GM21529 (cell line): ENCODE measurements around the gene MN1.

Source experiments
- ATAC-seq: cut with Tn5 transposase; IDR thresholded peaks from one replicate; pipeline ENCODE4 v1.9.1; 2021; ENCODE audit not compliant: unreplicated experiment

Gene MN1

DNA sequence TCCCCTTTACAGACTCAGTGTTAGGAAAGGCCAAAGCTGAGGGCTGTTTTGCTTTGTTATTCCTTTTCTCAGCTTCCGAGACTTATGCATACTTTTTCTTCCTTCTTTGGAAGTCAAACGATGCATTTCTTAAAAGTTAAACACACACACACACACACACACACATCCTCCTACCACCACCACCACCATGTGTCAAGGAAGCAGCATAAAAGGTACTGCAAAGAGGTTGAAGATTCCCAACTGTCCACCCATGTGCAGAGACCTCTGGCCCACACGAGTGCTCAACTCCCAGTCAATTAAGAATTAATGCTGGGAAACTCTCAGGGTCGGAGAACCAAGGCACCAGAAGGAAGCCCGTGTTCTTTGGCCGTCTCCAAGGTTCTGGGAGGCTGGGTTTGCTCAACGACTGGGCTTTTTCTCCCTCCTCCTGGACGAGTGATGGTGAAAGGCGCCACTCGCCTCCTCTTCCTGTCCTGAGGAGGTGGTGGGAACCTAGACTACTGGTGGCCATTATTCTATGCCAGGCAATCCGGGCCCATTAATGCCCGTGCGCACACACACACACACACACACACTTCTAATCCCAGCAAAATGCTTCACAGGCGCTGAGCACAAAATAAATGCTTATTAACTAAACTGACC, 15.1 kb downstream of the MN1 start:
- no peak for ATAC-seq

DNA sequence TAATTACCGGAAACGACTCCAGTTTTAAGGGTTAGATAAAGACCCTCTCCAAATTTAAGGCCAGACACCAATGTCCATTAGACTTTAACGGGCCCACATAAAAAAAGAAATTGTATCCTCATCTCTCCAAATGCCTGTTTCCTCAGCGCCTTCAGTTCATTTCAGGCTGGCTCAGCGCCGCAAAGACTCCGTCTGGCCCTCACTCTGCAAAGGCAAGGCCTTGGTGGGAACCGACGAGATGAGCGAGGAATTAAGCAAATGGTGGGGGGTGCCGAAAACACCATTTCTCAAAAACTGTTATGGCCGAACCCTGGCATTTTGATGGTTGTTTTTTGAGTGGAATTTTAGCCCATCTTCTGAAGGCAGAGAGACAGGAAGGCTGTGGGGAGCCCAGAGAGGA, 15.7 kb downstream of the MN1 start:
- no peak for ATAC-seq

DNA sequence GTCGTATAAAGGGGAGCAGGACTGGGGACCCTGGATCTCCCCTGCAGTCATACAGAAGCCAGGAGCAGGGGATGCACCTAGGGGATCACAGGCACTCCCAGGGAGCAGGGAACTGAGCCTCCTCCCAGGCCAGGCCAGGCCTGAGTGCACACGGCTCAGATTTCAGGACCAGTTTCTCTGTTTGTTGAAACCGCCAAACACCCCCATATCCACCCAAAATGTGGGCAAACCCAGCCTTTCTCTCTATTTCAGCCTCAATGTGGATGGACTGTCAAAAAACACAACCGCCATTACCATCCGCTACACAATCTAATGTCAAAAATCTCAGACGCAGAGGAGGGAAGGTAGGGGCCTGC, 17.5 kb downstream of the MN1 start:
- ATAC-seq, result no peak

DNA sequence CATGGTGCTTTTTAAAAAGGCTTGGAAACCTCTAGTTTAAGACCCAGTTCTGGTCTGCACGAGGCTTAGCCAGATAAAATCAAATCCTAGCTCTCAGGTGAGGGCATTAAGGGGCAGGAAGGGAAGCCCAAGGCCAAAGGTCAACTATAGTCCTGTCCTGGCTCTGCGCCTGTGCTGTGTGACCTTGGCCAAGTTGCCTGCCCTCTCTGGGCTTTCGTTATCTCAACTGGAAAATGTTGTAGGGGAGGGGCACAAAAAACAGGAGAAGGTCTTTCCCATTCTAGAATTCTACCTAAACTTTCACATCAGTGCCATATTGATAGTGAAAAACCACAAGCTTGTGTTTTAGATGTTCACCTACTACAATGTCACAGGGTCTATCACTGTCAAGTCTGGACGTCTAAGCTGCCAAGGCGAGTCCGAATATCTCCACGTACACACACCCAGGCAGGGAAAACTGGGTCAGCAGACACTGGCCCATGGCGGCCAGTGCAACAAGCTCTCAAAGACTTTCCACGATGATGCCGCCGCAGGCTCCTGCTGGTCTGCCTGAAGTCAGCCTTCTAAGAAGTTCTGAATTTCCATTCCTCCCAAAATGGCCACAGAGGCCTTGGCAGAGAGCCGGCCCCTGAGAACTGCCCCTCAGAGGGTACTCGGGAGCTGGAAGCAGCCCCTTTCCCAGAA, 18.0 kb downstream of the MN1 start:
- no peak for ATAC-seq

DNA sequence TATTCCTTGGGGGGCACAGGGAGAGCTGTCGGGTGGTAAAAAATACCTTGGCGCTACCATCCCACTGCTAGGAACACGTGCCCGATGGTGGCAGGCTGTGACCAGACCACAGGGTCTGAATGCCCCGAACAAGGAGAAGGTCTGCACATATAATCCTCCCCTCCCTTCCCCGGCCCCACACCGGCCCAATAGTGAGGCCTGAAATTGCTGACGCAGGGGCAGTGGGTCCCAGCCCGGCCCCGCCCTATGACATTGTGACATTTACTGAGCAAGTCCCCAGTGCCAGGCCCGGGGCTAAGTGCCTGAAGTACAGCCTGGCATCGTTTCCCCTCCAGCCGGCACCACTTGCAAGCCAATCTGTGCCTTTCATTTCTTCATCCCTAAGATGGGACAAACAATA, 19.5 kb downstream of the MN1 start:
- ATAC-seq, result no peak

DNA sequence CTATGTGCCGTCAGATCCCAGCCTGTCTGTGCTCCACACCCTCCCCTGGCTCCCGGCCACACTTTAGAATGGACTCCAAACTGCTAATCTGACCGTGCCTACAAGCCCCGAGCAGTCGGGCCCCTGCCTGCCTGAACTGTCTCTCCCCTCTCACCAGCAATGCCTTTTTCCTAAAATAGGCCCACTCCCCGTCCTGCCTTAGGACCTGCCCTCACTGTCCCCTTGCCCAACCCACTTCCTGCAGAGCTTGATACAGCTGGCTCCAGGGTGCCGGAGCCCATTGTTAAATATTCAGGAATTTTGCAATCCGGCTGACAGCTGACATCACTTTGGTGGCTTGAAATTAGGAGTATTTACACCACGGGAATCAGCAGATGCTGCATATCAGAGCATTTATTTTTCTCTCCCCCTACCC, 21.4 kb downstream of the MN1 start:
- ATAC-seq, result no peak

DNA sequence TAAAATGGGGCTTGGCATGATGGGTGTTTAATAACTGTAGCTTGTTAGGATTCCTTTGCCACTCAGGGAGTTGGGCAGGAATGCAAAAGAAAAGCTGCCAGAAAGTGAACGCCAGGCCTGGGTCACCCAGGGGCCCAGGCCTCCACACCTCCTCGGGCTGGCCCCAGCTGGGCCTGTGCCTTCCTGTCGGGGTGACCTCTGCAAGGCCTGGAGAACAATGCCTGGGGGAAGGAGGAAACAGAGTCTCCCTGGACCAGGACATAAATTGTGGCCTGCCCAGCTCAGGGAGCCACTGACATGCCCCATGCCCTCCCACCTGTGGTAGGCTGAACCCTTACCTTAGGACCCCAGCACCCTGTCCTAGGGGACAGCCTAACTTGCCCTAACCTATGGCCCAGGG, 21.9 kb downstream of the MN1 start:
- no peak for ATAC-seq

DNA sequence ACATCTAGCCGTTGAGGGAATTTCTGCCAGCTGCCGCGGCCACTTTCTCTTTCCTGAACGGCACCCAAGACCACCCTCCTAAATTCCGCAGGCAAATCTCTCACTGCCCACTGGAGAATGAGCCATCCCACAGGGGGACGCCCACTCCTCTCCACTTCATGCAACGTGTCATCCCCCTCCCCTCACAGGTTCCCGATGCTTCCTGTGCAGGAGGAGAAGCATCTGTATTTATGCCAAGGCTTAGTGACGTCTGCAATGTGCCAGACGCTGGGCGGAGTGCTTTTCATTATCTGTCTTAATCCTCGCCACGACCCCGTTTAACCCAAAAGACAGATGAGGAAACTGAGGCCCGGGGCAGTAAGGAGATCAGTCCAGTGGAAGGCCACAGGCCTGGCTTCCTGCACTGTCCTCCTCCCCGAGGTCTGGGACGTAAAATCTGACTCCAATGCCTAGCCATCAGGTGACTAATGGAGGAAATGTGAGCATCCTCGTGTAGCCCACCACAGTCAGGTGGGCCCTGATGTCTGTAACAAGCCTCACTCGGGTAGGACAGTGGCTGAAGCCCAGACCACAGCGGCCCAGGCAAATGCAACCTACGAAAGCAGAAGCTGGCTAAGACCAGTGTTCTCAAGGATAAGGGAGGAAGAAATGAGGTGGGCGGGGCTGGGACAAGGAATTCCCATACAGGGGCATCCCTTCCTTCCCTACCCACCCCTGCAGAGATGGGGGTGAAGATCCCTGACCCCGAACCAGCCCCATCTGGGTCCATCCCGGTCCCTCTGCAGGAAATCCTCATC, 23.1 kb downstream of the MN1 start:
- ATAC-seq, result no peak

DNA sequence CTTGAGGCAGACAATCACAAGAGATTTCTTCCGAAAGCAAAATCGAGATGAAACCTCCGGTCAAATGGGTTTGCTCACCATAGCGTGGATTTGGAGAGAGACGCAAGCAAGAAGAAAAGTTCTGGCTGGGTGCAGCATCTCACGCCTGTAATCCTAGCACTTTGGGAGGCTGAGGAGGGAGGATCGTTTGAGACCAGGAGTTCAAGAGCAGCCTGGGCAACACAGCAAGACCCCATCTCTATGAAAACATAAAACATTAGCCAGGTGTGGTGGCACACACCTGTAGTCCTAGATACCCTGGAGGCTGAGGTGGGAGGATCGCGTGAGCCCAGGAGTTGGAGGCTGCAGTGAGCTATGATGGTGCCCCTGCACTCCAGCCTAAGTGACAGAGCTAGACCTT, 24.4 kb downstream of the MN1 start:
- no peak for ATAC-seq

DNA sequence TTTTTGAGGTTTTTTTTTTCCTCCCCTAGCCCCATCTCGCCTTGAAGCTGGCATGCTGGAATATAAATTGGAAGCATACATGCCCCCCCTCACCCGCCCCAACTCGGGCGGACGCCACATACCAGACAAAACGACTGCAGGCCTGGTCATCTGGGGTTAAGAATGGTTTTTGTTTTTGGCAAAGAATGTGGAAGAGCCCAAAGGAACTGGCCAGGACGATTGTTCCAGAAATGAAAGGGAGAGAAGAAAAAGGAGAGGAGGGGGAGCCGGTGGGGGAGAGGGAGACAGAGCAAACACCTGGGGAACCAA, 25.0 kb downstream of the MN1 start:
- no peak for ATAC-seq

DNA sequence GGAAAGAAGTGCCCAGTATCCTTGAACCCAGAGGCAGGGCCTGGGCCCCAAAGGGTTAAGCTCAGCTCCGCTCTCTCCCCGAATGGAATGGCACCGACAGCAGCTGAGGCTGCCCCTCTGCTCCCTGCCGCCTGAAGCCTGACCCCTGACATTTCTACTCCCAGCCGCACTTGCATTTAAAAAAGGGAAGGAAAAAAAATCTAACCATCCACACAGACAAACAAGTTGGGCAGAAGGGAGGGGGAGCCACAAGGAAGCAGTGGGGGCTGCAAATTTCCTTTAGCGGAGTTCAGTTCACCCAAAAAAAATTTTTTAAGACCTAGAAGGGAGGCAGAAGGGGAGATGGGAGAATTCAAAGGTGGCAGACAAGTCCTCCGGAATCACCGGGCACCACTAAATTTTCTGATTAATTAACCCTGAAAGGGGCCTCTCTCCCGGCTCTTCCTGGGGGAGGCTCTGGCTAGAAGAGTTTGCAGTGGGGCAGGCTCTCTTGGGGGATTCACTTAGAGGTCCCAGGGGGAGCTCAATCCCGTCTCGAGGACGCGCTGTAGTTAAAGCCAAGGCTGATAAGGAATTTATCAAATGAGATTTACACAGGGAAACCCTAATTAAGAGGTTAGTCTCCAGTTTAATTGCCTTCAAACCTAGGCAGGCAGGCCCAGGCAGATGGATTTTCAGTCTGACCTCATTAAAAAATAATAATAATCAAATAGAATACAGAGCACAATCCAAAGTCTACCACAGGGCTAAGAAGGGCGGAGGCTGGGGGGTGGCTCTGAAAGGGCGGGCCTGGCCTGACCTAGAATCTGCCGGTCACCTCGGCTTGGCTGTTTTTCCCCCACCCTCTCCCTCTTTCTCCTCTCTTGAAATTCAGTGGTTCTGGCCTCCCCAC, 25.6 kb downstream of the MN1 start:
- no peak for ATAC-seq

DNA sequence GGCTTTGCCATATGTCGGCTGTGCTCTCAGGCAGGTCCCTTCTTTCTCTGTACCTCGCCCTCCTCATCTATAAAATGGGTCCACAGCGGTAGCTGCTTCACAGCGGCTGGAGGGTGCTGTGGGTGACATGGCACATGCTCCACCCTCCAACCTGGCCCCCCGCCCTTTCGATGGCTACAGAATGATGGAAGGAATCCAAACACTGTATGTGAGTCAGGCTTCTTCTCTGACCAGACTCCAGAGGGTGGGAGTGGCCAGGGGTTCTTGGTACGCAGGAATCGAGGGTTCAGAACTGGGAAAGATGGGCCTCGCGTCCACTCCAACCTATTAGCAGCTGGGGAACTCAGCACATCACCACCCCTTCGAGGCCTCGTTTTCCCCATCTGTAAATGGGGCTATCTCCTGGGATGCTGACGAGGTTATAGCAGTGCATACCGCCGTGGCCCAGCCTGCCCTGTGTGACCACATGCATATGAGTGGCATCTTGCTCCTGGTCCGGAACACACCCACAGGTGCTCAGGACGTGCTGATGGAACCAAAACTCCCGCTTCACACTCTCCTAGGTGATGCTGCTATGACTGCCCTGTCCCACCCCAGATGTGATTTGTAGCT, 26.4 kb downstream of the MN1 start:
- no peak for ATAC-seq

DNA sequence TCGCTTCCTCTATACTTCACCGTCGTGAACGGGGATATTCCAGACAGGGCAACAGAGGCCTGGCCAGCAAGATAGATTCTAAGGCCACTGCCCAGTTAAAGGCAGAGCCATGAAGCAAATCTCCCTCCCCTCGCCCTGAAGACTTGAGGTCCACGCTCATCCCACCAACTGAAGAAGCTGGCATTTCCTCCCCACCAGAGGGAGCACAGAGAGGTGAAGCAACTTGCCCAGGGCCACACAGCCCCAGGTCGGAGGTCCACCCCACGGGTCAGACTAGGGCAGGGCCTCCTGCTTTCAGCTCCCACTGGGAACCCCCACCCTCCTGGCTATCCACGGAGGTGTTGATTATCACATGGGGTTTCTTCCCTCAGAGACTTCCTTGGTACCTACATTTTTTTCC, 27.4 kb downstream of the MN1 start:
- no peak for ATAC-seq

DNA sequence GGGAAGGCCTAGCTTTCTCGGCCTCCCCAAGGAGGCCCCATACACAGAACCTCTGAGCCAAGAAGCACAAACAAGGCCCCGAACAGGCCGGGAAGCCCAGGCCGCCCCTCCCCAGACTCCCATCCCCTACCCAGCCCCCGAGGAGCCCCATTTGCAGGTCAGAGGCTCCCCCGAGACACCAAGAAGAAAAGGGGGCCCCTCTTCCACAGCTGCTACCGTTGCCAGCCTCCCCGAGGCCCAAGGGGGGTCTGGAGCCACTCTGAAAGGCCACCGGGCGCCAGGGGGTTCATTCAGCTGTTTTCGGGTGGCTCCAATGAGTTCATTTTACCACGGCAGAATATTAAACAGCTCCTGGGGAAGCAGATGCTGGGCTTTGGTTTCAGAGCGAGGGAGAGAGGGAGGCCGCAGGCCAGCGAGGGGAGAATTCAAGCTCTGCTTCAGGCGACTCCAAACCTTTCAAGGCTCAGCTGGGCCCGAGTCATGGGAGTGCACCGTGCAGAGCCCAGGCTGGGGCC, 28.5 kb downstream of the MN1 start:
- no peak for ATAC-seq

DNA sequence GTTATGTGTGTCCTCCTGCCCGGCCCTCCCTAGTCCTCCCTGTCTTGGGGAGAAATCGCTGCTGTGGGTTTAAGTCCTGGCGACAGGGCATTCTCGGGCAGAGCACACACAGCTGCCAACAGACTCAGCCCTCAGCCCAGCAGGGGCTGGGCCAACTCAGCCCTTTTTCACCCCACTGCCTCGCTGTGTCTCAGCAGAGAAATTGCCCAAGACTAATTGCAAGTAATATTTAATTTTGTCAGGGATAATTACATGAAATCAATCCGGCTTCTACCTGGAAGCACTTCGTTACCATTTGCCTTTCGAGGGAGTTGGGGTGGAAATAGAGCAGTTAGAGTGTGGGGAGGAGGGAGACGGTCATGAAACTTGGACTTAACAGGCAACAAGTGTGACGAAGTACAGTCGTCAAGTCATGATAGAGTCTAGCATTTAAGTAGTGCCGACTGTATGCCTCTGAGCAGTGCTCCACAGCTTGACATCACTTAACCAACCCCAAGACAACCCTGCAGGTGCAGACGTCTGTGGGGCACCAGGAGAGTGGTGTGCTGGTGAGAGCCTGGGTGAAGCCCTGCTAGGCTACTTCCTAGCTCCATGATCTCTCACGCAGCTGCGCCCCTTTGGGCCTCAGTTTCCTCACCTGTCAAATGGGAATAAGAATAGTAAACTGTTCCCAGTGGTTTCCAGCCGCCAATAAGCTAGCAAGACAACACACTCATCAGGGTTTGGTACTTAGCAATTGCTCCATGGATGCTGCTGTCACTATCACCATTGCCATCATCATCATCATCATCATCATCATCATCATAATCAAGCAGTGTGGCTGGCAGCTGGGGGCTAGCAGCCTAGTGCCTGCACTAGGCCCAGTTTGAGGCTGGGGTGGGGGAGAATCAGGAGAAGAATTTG, 29.2 kb downstream of the MN1 start:
- ATAC-seq, result no peak

DNA sequence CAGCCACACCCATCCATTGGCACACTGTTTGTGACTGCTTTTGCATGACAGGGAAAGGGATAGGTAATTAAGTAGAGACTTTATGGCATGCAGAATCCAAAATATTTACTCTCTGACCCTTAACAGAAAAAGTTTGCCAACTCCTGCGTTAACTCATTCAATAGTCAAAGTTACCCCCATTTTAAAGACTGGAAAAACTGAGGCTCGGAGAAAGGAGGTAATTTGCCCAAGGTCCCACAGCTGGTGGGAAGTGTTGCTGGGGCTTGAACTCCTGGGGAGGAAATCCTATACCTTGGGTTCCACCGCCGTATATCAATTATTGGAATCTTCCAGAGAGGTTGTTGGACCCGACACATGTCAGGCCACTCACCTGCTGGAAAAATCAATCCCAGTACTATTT, 29.9 kb downstream of the MN1 start:
- ATAC-seq, result no peak

DNA sequence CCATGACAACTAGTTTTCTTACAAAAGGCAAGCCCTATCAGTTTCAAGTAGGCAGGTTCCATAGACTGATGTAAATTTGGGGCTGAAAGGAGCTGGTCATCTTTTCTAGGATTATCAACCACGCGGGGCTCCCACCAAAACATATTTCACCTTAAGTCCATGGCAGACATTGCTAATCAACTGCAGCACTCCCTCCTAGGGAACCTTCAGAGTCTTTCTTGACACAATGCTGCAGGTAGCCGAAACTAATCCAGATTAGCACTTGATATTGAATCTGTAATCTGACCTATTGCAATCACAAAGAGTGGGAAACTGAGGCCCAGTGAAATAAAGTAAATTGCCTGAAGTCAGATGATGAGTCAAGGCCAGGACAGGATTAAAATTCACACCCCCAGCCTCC, 32.5 kb downstream of the MN1 start:
- no peak for ATAC-seq

DNA sequence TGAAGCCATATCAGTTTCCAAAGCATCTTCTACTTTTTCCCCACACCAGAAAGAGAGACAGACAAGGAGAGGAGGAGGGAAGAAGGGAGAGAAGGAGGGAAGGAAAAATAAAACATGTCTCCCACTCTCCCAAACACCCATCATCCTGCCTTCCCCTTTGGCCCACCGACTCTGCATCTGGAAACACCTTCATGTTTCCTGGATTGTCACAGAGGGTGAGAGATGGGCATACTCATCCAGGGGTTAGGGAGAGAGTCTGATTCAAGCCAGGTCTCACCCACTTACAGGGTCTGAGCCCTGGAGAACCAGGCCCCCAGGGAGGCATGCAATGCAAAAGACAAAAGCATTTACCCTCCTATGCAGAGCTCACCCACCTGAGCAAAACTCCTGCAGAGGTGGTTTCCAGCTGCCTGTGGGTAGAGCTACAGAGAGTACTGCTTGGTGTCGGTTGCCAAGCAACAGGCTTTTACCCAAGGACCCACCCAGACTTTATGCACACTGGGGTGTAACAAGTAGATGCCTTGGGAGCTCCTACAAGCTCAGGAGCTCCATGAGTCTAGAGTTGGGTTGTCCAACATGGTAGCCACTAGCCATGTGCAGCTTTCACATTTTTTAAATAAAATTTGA, 33.4 kb downstream of the MN1 start:
- no peak for ATAC-seq

DNA sequence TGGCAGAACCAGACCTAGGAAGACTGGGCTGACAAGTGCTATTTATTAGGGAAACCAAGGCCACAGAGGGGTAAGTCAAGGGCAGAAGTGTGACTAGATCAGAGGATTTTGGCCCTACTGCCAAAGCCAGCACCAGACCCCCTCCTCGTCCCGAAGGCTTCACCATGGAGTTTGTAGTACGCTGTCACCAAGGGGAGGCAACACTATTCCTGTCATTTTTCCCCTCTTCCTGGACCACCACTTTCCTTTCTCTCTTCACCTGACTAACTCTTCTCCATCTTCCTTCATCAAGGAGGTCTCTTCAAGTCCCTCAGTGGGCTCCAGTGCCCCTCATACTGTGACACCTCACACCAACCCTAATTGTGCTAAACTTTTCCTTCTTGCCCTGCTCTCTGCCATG, 34.9 kb downstream of the MN1 start:
- no peak for ATAC-seq
